ENCODE data around the gene MXRA7. TPM values are rescaled to one million over a fixed set of nuclear protein-coding genes. Genes with fewer than 3 reads are reported as not detected.

Gene MXRA7
- 267 and 920 TPM in 2 replicates for total RNA-seq

GRCh38 chr17:76710863-76711611 is at the start of gene MXRA7:
Gene MXRA7 (minus strand): TSS chr17:76710965. CDS start chr17:76710946, 19 bp downstream.

GRCh38 chr17:76737676-76738467 is 27.1 kb upstream of the MXRA7 start, which contains the start of gene MFSD11:
Gene MFSD11 (plus strand): TSS chr17:76738119. CDS start chr17:76738353, 234 bp downstream.

GRCh38 chr17:76737082-76737675 is 26.4 kb upstream of the MXRA7 start, which contains the start of gene SRSF2:
Gene SRSF2 (minus strand): TSS chr17:76737331. CDS start chr17:76737160, 171 bp downstream.

GRCh38 chr17:76726776-76727718 is 16.3 kb upstream of the MXRA7 start, which contains the start of gene METTL23:
Gene METTL23 (plus strand): TSS chr17:76726839. CDS start chr17:76729711, 2,872 bp downstream.

GRCh38 chr17:76726231-76726775 is 15.5 kb upstream of the MXRA7 start, which contains the start of gene JMJD6:
Gene JMJD6 (minus strand): TSS chr17:76726606. CDS start chr17:76726475, 131 bp downstream.

GRCh38 chr17:76643553-76644148 is 67.1 kb downstream of the MXRA7 start, which contains the start of gene ST6GALNAC1:
Gene ST6GALNAC1 (minus strand): TSS chr17:76643757. CDS start chr17:76643638, 119 bp downstream.

Other genes with a start within 250 kb of the MXRA7 start
- not detected in 2 replicates for gene AANAT, start 243.4 kb downstream of the MXRA7 start, total RNA-seq
- 3.1 and 8.2 TPM in 2 replicates for gene RHBDF2, start 209.5 kb downstream of the MXRA7 start, total RNA-seq
- gene CYGB, start 173.3 kb downstream of the MXRA7 start, total RNA-seq = 25.1 and 65.4 TPM in 2 replicates
- 1.9 and 11.0 TPM in 2 replicates for gene PRCD, start 170.9 kb downstream of the MXRA7 start, total RNA-seq
- gene ST6GALNAC2, start 125.1 kb downstream of the MXRA7 start, total RNA-seq = 0.96 and 1.1 TPM in 2 replicates
- not detected in 2 replicates for gene ST6GALNAC1, start 67.2 kb downstream of the MXRA7 start, total RNA-seq
- 36.1 and 46.8 TPM in 2 replicates for gene JMJD6, start 15.6 kb upstream of the MXRA7 start, total RNA-seq
- 25.5 and 25.7 TPM in 2 replicates for gene METTL23, start 15.9 kb upstream of the MXRA7 start, total RNA-seq
- gene SRSF2, start 26.4 kb upstream of the MXRA7 start, total RNA-seq = 82.3 and 204 TPM in 2 replicates
- 24.3 and 36.1 TPM in 2 replicates for gene MFSD11, start 27.2 kb upstream of the MXRA7 start, total RNA-seq
- 0.28 and 0.38 TPM in 2 replicates for gene MGAT5B, start 157.4 kb upstream of the MXRA7 start, total RNA-seq